PC-3 (cell line): ENCODE measurements around the gene AGPS.

Source experiments
- CTCF ChIP-seq: fragments of 300-600 bp; sonication (generic); conservative IDR thresholded peaks from 2 replicates; pipeline ENCODE4 v1.5.1; 2017; ENCODE audit warnings: antibody characterized with exemption, low read depth, mild to moderate bottlenecking, low read length
- EZH2 ChIP-seq: fragments of 300-600 bp; sonication (generic); IDR thresholded peaks from one replicate; pipeline ENCODE4 v1.6.1; 2017; ENCODE audit warnings: antibody characterized with exemption, mild to moderate bottlenecking, low read length; ENCODE audit not compliant: unreplicated experiment

GRCh38 chr2:177575358-177575757, 182.8 kb downstream of the AGPS start:
- TF ChIP-seq CTCF, result no peak
- no peak for TF ChIP-seq EZH2
